Measurements from ENCODE around the gene TMEFF2. TPM values are rescaled to one million over a fixed set of nuclear protein-coding genes. Genes with fewer than 3 reads are reported as not detected.

Gene TMEFF2
- total and polyA plus RNA-seq, 2 experiments from 2014 or later: 1.7 to 2.2 TPM

DNA sequence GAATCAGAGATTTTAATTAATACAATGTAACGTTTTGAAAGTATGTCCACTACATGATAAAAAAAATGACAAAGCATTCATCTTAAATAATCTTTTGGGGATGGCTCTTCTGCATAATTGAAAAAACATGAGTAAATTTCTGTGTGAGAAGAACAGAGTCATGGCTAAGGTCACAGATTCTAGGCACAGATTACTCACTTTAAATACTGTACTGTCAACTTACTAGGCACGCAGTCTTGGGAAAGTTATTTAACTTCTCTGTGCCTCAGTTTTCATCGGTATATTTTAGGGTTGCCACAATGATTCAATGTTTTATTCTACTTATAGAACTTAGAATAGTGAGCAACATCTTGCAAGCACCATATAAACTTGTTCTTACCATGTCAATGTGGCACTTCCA, 49.2 kb downstream of the TMEFF2 start (continued):
- TF ChIP-seq, protein P1, sequence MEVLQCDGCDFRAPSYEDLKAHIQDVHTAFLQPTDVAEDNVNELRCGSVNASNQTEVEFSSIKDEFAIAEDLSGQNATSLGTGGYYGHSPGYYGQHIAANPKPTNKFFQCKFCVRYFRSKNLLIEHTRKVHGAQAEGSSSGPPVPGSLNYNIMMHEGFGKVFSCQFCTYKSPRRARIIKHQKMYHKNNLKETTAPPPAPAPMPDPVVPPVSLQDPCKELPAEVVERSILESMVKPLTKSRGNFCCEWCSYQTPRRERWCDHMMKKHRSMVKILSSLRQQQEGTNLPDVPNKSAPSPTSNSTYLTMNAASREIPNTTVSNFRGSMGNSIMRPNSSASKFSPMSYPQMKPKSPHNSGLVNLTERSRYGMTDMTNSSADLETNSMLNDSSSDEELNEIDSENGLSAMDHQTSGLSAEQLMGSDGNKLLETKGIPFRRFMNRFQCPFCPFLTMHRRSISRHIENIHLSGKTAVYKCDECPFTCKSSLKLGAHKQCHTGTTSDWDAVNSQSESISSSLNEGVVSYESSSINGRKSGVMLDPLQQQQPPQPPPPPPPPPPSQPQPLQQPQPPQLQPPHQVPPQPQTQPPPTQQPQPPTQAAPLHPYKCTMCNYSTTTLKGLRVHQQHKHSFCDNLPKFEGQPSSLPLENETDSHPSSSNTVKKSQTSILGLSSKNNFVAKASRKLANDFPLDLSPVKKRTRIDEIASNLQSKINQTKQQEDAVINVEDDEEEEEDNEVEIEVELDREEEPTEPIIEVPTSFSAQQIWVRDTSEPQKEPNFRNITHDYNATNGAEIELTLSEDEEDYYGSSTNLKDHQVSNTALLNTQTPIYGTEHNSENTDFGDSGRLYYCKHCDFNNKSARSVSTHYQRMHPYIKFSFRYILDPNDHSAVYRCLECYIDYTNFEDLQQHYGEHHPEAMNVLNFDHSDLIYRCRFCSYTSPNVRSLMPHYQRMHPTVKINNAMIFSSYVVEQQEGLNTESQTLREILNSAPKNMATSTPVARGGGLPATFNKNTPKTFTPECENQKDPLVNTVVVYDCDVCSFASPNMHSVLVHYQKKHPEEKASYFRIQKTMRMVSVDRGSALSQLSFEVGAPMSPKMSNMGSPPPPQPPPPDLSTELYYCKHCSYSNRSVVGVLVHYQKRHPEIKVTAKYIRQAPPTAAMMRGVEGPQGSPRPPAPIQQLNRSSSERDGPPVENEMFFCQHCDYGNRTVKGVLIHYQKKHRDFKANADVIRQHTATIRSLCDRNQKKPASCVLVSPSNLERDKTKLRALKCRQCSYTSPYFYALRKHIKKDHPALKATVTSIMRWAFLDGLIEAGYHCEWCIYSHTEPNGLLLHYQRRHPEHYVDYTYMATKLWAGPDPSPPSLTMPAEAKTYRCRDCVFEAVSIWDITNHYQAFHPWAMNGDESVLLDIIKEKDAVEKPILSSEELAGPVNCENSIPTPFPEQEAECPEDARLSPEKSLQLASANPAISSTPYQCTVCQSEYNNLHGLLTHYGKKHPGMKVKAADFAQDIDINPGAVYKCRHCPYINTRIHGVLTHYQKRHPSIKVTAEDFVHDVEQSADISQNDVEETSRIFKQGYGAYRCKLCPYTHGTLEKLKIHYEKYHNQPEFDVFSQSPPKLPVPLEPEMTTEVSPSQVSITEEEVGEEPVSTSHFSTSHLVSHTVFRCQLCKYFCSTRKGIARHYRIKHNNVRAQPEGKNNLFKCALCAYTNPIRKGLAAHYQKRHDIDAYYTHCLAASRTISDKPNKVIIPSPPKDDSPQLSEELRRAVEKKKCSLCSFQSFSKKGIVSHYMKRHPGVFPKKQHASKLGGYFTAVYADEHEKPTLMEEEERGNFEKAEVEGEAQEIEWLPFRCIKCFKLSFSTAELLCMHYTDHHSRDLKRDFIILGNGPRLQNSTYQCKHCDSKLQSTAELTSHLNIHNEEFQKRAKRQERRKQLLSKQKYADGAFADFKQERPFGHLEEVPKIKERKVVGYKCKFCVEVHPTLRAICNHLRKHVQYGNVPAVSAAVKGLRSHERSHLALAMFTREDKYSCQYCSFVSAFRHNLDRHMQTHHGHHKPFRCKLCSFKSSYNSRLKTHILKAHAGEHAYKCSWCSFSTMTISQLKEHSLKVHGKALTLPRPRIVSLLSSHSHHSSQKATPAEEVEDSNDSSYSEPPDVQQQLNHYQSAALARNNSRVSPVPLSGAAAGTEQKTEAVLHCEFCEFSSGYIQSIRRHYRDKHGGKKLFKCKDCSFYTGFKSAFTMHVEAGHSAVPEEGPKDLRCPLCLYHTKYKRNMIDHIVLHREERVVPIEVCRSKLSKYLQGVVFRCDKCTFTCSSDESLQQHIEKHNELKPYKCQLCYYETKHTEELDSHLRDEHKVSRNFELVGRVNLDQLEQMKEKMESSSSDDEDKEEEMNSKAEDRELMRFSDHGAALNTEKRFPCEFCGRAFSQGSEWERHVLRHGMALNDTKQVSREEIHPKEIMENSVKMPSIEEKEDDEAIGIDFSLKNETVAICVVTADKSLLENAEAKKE (CRISPR knock-in tag; IDR thresholded peaks at IDR 0.05): no peak
- TF ChIP-seq JUNB (IDR thresholded peaks at IDR 0.05; ENCODE audit: unreplicated experiment): no peak
- TF ChIP-seq EZH2phosphoT487 (IDR thresholded peaks at IDR 0.05; ENCODE audit: unreplicated experiment): no peak

- Histone ChIP-seq H2AFZ (no peak overlapping the region), H3K4me3 (no peak overlapping the region), H3K9me2 (ENCODE audit: insufficient read depth) (no peaks in the 10 kb centered on the region), H3F3A (replicated peaks; ENCODE audit: low read depth) (no peaks in the 10 kb centered on the region), H3K27me3 (ENCODE audit: insufficient read depth) (no peaks in the 10 kb centered on the region), H4K20me1 (replicated peaks; ENCODE audit: insufficient read depth) (no peaks in the 10 kb centered on the region), H3K36me3 (ENCODE audit: insufficient read depth) (no peaks in the 10 kb centered on the region), H3K4me2 (no peak overlapping the region), H3K79me2 (replicated peaks; ENCODE audit: insufficient read depth) (no peaks in the 10 kb centered on the region), H3K4me1 (ENCODE audit: insufficient read depth) (peaks cover 9% of the 10 kb centered on the region; the same call in 1 of the 2 replicates), H3K27ac (ENCODE audit: low read depth) (no peak overlapping the region)
- ATAC-seq: no peak
- Mint-ChIP-seq H3K4me1 (peaks cover 10% of the 10 kb centered on the region), H3K9me3 (no peaks in the 10 kb centered on the region), H3K4me3 (no peak overlapping the region), H3K27ac (no peak overlapping the region), H3K27me3 (ENCODE audit: insufficient read depth, low read depth, poor library complexity) (no peaks in the 10 kb centered on the region), H3K36me3 (ENCODE audit: low read depth) (no peaks in the 10 kb centered on the region)
- DNase-seq (ENCODE audit: low spot score): no peak
- no peak for TF ChIP-seq EZH2 (IDR thresholded peaks at IDR 0.05; ENCODE audit: low read depth, unreplicated experiment)
- TF ChIP-seq, protein P2, sequence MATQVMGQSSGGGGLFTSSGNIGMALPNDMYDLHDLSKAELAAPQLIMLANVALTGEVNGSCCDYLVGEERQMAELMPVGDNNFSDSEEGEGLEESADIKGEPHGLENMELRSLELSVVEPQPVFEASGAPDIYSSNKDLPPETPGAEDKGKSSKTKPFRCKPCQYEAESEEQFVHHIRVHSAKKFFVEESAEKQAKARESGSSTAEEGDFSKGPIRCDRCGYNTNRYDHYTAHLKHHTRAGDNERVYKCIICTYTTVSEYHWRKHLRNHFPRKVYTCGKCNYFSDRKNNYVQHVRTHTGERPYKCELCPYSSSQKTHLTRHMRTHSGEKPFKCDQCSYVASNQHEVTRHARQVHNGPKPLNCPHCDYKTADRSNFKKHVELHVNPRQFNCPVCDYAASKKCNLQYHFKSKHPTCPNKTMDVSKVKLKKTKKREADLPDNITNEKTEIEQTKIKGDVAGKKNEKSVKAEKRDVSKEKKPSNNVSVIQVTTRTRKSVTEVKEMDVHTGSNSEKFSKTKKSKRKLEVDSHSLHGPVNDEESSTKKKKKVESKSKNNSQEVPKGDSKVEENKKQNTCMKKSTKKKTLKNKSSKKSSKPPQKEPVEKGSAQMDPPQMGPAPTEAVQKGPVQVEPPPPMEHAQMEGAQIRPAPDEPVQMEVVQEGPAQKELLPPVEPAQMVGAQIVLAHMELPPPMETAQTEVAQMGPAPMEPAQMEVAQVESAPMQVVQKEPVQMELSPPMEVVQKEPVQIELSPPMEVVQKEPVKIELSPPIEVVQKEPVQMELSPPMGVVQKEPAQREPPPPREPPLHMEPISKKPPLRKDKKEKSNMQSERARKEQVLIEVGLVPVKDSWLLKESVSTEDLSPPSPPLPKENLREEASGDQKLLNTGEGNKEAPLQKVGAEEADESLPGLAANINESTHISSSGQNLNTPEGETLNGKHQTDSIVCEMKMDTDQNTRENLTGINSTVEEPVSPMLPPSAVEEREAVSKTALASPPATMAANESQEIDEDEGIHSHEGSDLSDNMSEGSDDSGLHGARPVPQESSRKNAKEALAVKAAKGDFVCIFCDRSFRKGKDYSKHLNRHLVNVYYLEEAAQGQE (IDR thresholded peaks at IDR 0.05; ENCODE audit: unreplicated experiment): no peak
- no peak for TF ChIP-seq STAT1 (IDR thresholded peaks at IDR 0.05; ENCODE audit: unreplicated experiment)
- TF ChIP-seq JUNB (IDR thresholded peaks at IDR 0.05; ENCODE audit: unreplicated experiment): no peak
- no peak for TF ChIP-seq ZNF331 (CRISPR knock-in tag; IDR thresholded peaks at IDR 0.05; ENCODE audit: low read depth)
- TF ChIP-seq, protein P3, sequence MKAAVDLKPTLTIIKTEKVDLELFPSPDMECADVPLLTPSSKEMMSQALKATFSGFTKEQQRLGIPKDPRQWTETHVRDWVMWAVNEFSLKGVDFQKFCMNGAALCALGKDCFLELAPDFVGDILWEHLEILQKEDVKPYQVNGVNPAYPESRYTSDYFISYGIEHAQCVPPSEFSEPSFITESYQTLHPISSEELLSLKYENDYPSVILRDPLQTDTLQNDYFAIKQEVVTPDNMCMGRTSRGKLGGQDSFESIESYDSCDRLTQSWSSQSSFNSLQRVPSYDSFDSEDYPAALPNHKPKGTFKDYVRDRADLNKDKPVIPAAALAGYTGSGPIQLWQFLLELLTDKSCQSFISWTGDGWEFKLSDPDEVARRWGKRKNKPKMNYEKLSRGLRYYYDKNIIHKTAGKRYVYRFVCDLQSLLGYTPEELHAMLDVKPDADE (IDR thresholded peaks at IDR 0.05): no peak
- TF ChIP-seq CTCF (conservative IDR thresholded peaks at IDR 0.05; ENCODE audit: low read depth in 2 of 2): no peak
- TF ChIP-seq NANOG (IDR thresholded peaks at IDR 0.05; ENCODE audit: borderline replicate concordance): no peak
- no peak for TF ChIP-seq ZNF114 (CRISPR knock-in tag; IDR thresholded peaks at IDR 0.05)
- no peak for TF ChIP-seq EZH2phosphoT487 (IDR thresholded peaks at IDR 0.05; ENCODE audit: unreplicated experiment)
- no peak for TF ChIP-seq CREB1 (CRISPR knock-in tag; IDR thresholded peaks at IDR 0.05; ENCODE audit: low read depth)
- no peak for TF ChIP-seq POLR2AphosphoS5 (IDR thresholded peaks at IDR 0.05; ENCODE audit: low read depth)
Observed at GRCh38 chr2:192140236-192140839, 54.4 kb downstream of the TMEFF2 start.
